Measurements from ENCODE around the gene PCIF1.
"Not testable (repeated sequence)": the region's sequence is repeated elsewhere in the genome, so short reads cannot be mapped to it uniquely, and the experiment has no call there.

PCIF1 gene

DNA sequence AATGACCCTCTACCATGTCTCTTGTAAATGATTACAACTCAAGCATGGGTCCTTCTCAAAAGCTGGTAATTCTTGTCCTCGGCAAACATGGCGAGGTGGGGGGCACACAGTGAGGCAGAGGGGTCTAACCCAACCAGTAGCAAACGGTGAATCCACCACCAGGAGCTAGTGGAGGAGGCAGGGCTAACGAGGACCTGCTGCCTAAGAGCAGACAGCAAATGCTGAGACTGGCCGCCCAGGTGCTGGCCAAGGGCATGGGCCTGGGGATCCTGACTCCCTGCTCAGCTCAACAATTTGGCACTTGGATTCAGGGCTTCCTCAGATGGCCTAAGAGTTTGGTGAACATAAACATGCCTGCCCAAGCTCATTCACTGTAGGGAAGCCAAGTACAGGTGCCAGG is 18.4 kb downstream of the PCIF1 start:
- Histone ChIP-seq H4K20me1 (ENCODE audit: control insufficient read depth, insufficient read depth, low read depth, low read length) (no peaks in the 10 kb centered on the region), H3K9me2 (replicated peaks; ENCODE audit: control insufficient read depth, low read length) (no peaks in the 10 kb centered on the region), H3K4me3 (ENCODE audit: low read length) (no peak overlapping the region), H3K79me2 (ENCODE audit: control insufficient read depth, low read length) (no peaks in the 10 kb centered on the region), H3F3A (ENCODE audit: control insufficient read depth, insufficient read depth) (no peaks in the 10 kb centered on the region), H3K4me2 (ENCODE audit: low read length) (no peak overlapping the region), H3K4me1 (ENCODE audit: control insufficient read depth, low read length) (peaks cover 8% of the 10 kb centered on the region), H3K36me3 (ENCODE audit: control insufficient read depth, low read length) (peaks cover 60% of the 10 kb centered on the region), H3K9me3 (ENCODE audit: control insufficient read depth, insufficient read depth, low read length) (no peaks in the 10 kb centered on the region), H3K27ac (ENCODE audit: low read depth, low read length) (no peak overlapping the region), H3K27me3 (ENCODE audit: control insufficient read depth, low read length) (no peaks in the 10 kb centered on the region)
- TF ChIP-seq EZH2phosphoT487 (IDR thresholded peaks at IDR 0.05; ENCODE audit: borderline replicate concordance, low read length): no peak

- TF ChIP-seq EZH2phosphoT487 (IDR thresholded peaks at IDR 0.05; ENCODE audit: borderline replicate concordance, low read length): no peak
- no peak for TF ChIP-seq CTCF (IDR thresholded peaks at IDR 0.05; ENCODE audit: low read depth, low read length, poor library complexity, severe bottlenecking)
- H3F3A ChIP-seq (ENCODE audit: control insufficient read depth, insufficient read depth): no peaks in the 10 kb centered on the region
- H3K9me2 ChIP-seq (replicated peaks; ENCODE audit: control insufficient read depth, low read length): no peaks in the 10 kb centered on the region
- H3K27ac ChIP-seq (ENCODE audit: low read depth, low read length): no peak overlapping the region
- H3K4me1 ChIP-seq (ENCODE audit: control insufficient read depth, low read length): peaks cover 8% of the 10 kb centered on the region
- H3K4me2 ChIP-seq (ENCODE audit: low read length): no peak overlapping the region
- H4K20me1 ChIP-seq (ENCODE audit: control insufficient read depth, insufficient read depth, low read depth, low read length): no peaks in the 10 kb centered on the region
- peaks cover 59% of the 10 kb centered on the region for H3K36me3 ChIP-seq (ENCODE audit: control insufficient read depth, low read length)
- no peaks in the 10 kb centered on the region for H3K9me3 ChIP-seq (ENCODE audit: control insufficient read depth, insufficient read depth, low read length)
- no peaks in the 10 kb centered on the region for H3K79me2 ChIP-seq (ENCODE audit: control insufficient read depth, low read length)
- H3K27me3 ChIP-seq (ENCODE audit: control insufficient read depth, low read length): no peaks in the 10 kb centered on the region
- H3K4me3 ChIP-seq (ENCODE audit: low read length): no peak overlapping the region
Observed at GRCh38 chr20:45953672-45954071, 19.2 kb downstream of the PCIF1 start.

DNA sequence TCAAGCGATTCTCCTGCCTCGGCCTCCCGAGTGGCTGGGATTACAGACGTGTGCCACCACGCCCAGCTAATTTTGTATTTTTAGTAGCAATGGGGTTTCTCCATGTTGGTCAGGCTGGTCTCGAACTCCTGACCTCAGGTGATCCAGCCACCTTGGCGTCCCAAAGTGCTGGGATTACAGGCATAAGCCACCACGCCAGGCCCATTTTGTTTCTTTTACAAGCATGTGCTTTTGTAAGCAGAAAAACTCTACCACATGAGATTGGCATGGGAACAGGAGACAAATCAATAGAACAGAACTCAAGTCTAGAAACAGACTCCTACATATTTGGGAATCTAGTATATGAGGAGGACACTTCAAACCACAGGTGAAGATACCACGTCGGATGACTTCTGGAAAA is 21.8 kb downstream of the PCIF1 start:
- not testable (repeated sequence) for H3K9me2 ChIP-seq (replicated peaks; ENCODE audit: control insufficient read depth, low read length); H3K4me2 ChIP-seq (ENCODE audit: low read length); H3K27me3 ChIP-seq (ENCODE audit: control insufficient read depth, low read length); H3K9me3 ChIP-seq (ENCODE audit: control insufficient read depth, insufficient read depth, low read length); H3K4me3 ChIP-seq (ENCODE audit: low read length); H3K27ac ChIP-seq (ENCODE audit: low read depth, low read length); H3K4me1 ChIP-seq (ENCODE audit: control insufficient read depth, low read length); H4K20me1 ChIP-seq (ENCODE audit: control insufficient read depth, insufficient read depth, low read depth, low read length); H3K79me2 ChIP-seq (ENCODE audit: control insufficient read depth, low read length); H3F3A ChIP-seq (ENCODE audit: control insufficient read depth, insufficient read depth)
- H3K36me3 ChIP-seq (ENCODE audit: control insufficient read depth, low read length): peaks cover 53% of the 10 kb centered on the region

DNA sequence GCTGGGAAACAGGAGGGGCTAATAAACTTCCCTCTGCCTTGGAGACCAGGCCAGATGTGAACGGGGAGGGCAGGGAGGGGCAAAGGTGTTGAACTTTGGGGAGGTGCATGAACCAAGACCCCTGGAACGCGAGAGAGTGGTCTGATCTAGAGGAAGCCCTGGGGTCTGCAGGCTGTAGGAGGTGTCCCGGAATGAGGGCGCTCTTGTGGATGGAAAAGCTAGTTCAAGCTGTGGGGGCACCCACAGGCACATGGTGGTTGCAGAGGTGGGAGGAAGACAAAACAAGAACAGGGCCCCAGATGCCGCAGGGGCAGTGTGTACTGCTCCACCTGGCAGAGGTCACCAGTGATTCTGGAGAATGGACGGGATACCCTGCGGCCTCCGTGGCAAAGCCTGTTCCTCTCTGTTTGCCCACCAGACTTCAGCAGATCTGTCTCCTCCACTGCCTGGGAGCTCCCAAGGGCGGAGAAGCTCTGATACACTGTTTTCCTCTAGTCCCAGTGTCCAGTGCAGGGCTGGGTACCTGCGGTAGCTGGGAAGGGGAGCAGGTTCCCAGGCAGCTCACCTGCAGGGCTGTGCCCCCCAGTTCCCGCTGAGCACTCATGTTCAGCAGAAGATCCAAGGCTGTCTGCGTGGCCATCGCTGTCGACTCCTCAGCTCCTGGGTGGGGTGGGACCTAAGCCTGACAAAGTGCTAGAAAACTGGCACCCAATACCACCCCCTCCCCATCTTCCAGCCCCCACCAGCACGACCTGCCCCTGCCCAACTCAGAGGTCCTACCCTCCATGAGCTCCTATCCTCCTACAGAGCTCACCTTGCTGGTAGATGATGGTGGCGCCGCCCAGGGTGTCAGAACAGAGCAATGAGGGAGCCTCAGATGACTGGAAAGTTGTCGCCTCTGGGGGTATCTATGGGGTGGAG is 22.8 kb downstream of the PCIF1 start:
- H3K27ac ChIP-seq (ENCODE audit: low read depth, low read length): no peak overlapping the region
- H3K9me3 ChIP-seq (ENCODE audit: control insufficient read depth, insufficient read depth, low read length): no peaks in the 10 kb centered on the region

More for the DNA sequence above, 22.8 kb downstream of the PCIF1 start:
- Histone ChIP-seq H4K20me1 (ENCODE audit: control insufficient read depth, insufficient read depth, low read depth, low read length) (no peaks in the 10 kb centered on the region), H3K4me3 (ENCODE audit: low read length) (no peak overlapping the region), H3F3A (ENCODE audit: control insufficient read depth, insufficient read depth) (no peaks in the 10 kb centered on the region), H3K79me2 (ENCODE audit: control insufficient read depth, low read length) (no peaks in the 10 kb centered on the region), H3K36me3 (ENCODE audit: control insufficient read depth, low read length) (peaks cover 48% of the 10 kb centered on the region), H3K27me3 (ENCODE audit: control insufficient read depth, low read length) (no peaks in the 10 kb centered on the region), H3K4me2 (ENCODE audit: low read length) (no peak overlapping the region), H3K9me2 (replicated peaks; ENCODE audit: control insufficient read depth, low read length) (no peaks in the 10 kb centered on the region), H3K4me1 (ENCODE audit: control insufficient read depth, low read length) (no peaks in the 10 kb centered on the region)
- TF ChIP-seq CTCF (IDR thresholded peaks at IDR 0.05; ENCODE audit: low read depth, low read length, poor library complexity, severe bottlenecking) (no peak), EZH2phosphoT487 (IDR thresholded peaks at IDR 0.05; ENCODE audit: borderline replicate concordance, low read length) (no peak)
